ENCODE results near the gene UNC119B.

The UNC119B gene

GRCh38 chr12:120686151-120686689 lies 24.0 kb upstream of the UNC119B start:
- intact Hi-C loops (cut with DNase I; ENCODE audit: low total_unique reads), result loop anchor here (5.0 kb wide), 1 partner anchor 39 kb away; no protein-coding TSS in a partner anchor
- peak; percentile 97 to 99 for DNase-seq
- H3K27ac ChIP-seq, result peak overlapping the region; percentile 91 to 92
- no peaks in the 10 kb centered on the region for H3K27me3 ChIP-seq
- TF ChIP-seq, protein P1, sequence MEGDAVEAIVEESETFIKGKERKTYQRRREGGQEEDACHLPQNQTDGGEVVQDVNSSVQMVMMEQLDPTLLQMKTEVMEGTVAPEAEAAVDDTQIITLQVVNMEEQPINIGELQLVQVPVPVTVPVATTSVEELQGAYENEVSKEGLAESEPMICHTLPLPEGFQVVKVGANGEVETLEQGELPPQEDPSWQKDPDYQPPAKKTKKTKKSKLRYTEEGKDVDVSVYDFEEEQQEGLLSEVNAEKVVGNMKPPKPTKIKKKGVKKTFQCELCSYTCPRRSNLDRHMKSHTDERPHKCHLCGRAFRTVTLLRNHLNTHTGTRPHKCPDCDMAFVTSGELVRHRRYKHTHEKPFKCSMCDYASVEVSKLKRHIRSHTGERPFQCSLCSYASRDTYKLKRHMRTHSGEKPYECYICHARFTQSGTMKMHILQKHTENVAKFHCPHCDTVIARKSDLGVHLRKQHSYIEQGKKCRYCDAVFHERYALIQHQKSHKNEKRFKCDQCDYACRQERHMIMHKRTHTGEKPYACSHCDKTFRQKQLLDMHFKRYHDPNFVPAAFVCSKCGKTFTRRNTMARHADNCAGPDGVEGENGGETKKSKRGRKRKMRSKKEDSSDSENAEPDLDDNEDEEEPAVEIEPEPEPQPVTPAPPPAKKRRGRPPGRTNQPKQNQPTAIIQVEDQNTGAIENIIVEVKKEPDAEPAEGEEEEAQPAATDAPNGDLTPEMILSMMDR (IDR thresholded peaks at IDR 0.05), result no peak
- peak overlapping the region; percentile 78 to 87 for H3K4me3 ChIP-seq
- peaks cover 0 to 38% (median 28%) of the 10 kb centered on the region in 4 donors for H3K4me1 ChIP-seq
- H3K9me3 ChIP-seq, result no peaks in the 10 kb centered on the region
- H3K36me3 ChIP-seq, result no peaks in the 10 kb centered on the region

GRCh38 chr12:120686690-120687577 lies 23.3 kb upstream of the UNC119B start, which contains the start of gene MLEC:
Gene MLEC, plus strand, starts transcription at chr12:120687149. Its CDS starts 148 bp downstream, at chr12:120687297.
- H3K9me3 ChIP-seq, result no peaks in the 10 kb centered on the region
- H3K4me3 ChIP-seq, result peak within 1 kb of the TSS; percentile 78 to 87
- intact Hi-C loops (cut with DNase I; ENCODE audit: low total_unique reads), result loop anchor here (5.0 kb wide), 1 partner anchor 40 kb away; no protein-coding TSS in a partner anchor
- TF ChIP-seq, protein P1 (IDR thresholded peaks at IDR 0.05), result no peak
- H3K27me3 ChIP-seq, result no peaks in the 10 kb centered on the region
- H3K4me1 ChIP-seq, result peaks cover 0 to 38% (median 28%) of the 10 kb centered on the region in 4 donors
- H3K27ac ChIP-seq, result peak within 1 kb of the TSS; percentile 91 to 92
- no peaks in the 10 kb centered on the region for H3K36me3 ChIP-seq
- DNase-seq, result peak; percentile 98 to 99

GRCh38 chr12:120687578-120688289 lies 22.5 kb upstream of the UNC119B start:
- peak in 1 of 2 donors; percentile 34 for DNase-seq
- Histone ChIP-seq H3K4me3 (peak overlapping the region; percentile 78 to 87), H3K27me3 (no peaks in the 10 kb centered on the region), H3K36me3 (no peaks in the 10 kb centered on the region), H3K9me3 (no peaks in the 10 kb centered on the region), H3K27ac (peak overlapping the region; percentile 91 to 92), H3K4me1 (peaks cover 0 to 38% (median 28%) of the 10 kb centered on the region in 4 donors)
- intact Hi-C loops (cut with DNase I; ENCODE audit: low total_unique reads), result loop anchor here (2.0 to 5.0 kb wide), 2 partner anchors 23 to 40 kb away; partner anchors contain the start of gene UNC119B
- TF ChIP-seq, protein P1 (IDR thresholded peaks at IDR 0.05), result no peak

- no peak for DNase-seq
- intact Hi-C loops (cut with DNase I; ENCODE audit: low total_unique reads), result loop anchor here (2.0 to 5.0 kb wide), 2 partner anchors 22 to 41 kb away; partner anchors contain the start of gene UNC119B
Observed at GRCh38 chr12:120688527-120689071, 21.7 kb upstream of the UNC119B start.

More at GRCh38 chr12:120688527-120689071, 21.7 kb upstream of the UNC119B start:
- peak overlapping the region; percentile 78 to 87 for H3K4me3 ChIP-seq
- no peaks in the 10 kb centered on the region for H3K27me3 ChIP-seq
- H3K4me1 ChIP-seq, result peaks cover 0 to 38% (median 28%) of the 10 kb centered on the region in 4 donors
- H3K9me3 ChIP-seq, result no peaks in the 10 kb centered on the region
- TF ChIP-seq, protein P1 (IDR thresholded peaks at IDR 0.05), result no peak
- H3K27ac ChIP-seq, result peak overlapping the region; percentile 91 to 92
- peaks cover 0 to 5% (median 0%) of the 10 kb centered on the region in 3 donors for H3K36me3 ChIP-seq
